BE2C (cell line): Measurements from ENCODE around the gene LRCH2.

Experiments used
- DNase-seq: peaks from one replicate; pipeline ENCODE4 v3.0.0-alpha.2; 2020
- H3K27me3 ChIP-seq: fragments of 250-450 bp; sonication (Bioruptor Pico); 2 replicates; pipeline ENCODE4 v1.5.1; 2020; ENCODE audit warnings: mild to moderate bottlenecking
- H3K36me3 ChIP-seq: fragments of 250-450 bp; sonication (Bioruptor Pico); 2 replicates; pipeline ENCODE4 v1.5.1; 2020; ENCODE audit warnings: mild to moderate bottlenecking
- H3K4me1 ChIP-seq: fragments of 250-450 bp; sonication (Bioruptor Pico); 2 replicates; pipeline ENCODE4 v1.5.1; 2020
- H3K4me3 ChIP-seq: 2 replicates; pipeline ENCODE4 v1.5.1; 2011; ENCODE audit warnings: low read depth, low read length
- H3K9me3 ChIP-seq: fragments of 250-450 bp; sonication (Bioruptor Pico); 2 replicates; pipeline ENCODE4 v1.5.1; 2020
- TF ChIP-seq, protein P1 (sequence below): IDR thresholded peaks from 2 replicates; pipeline ENCODE4 v1.5.1; 2012; ENCODE audit warnings: mild to moderate bottlenecking, low read depth, low read length

Gene LRCH2

DNA sequence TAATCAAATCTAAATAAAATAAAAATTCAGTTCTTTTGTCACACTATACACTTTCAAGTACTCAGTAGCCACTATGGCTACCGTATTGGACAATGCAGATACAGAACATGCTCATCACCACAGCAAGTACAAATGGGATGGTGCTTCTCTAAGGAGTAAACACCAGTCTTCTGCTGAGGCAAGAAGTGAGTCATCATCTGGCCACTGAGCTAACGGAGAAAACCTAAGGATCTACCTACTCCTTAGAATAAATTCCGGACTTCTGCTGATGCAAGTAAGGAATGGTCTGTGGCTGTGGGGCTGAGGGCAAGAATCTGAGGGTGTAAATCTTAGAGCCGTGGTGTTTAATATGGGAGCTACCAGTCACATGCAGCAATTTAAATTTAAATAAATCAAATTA is 56.0 kb downstream of the LRCH2 start:
- Histone ChIP-seq H3K36me3 (no peaks in the 10 kb centered on the region), H3K4me1 (no peaks in the 10 kb centered on the region), H3K27me3 (no peaks in the 10 kb centered on the region), H3K9me3 (no peaks in the 10 kb centered on the region), H3K4me3 (no peak overlapping the region)
- no peak for DNase-seq
- TF ChIP-seq, protein P1, sequence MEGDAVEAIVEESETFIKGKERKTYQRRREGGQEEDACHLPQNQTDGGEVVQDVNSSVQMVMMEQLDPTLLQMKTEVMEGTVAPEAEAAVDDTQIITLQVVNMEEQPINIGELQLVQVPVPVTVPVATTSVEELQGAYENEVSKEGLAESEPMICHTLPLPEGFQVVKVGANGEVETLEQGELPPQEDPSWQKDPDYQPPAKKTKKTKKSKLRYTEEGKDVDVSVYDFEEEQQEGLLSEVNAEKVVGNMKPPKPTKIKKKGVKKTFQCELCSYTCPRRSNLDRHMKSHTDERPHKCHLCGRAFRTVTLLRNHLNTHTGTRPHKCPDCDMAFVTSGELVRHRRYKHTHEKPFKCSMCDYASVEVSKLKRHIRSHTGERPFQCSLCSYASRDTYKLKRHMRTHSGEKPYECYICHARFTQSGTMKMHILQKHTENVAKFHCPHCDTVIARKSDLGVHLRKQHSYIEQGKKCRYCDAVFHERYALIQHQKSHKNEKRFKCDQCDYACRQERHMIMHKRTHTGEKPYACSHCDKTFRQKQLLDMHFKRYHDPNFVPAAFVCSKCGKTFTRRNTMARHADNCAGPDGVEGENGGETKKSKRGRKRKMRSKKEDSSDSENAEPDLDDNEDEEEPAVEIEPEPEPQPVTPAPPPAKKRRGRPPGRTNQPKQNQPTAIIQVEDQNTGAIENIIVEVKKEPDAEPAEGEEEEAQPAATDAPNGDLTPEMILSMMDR, result no peak

DNA sequence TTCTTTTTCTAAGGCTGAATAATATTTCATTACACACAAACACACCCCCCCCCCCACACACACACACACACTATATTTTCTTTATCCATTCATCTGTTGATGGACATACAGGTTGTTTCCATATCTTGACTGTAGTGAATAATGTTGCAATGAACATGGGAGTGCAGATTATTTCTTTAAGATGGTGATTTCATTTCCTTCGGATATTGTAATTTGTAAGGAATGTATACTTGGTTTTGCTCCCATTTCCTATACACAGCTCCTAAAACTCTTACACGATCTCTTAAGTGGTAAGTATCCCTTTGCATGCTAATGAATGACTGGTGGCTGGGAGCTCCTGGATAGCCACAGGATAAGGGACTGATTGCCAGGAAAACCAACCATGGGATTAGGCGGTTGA is 59.3 kb downstream of the LRCH2 start:
- H3K4me3 ChIP-seq, result no peak overlapping the region
- H3K27me3 ChIP-seq, result no peaks in the 10 kb centered on the region
- no peaks in the 10 kb centered on the region for H3K9me3 ChIP-seq
- H3K4me1 ChIP-seq, result no peaks in the 10 kb centered on the region
- TF ChIP-seq, protein P1, result no peak
- DNase-seq, result no peak
- no peaks in the 10 kb centered on the region for H3K36me3 ChIP-seq

DNA sequence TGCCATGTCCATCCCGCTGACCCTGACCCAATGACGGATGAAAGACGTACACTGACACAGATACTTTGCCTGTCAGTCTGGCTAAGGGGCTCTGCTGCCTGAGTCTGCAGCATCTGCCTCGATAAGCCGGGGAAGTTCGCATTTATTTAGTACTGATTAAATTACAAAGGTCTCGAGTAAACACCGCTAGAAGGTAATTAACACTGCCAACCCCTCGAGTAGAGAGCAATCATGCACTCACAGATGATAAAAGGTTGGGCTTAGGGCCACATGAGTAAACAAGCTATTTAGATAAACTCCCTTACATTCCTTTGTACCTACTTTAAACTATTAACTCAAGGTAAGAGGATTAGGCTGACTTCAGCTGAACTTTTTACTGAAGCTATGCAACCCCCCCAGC is 60.7 kb downstream of the LRCH2 start:
- no peaks in the 10 kb centered on the region for H3K27me3 ChIP-seq
- TF ChIP-seq, protein P1, result no peak
- H3K9me3 ChIP-seq, result no peaks in the 10 kb centered on the region
- no peaks in the 10 kb centered on the region for H3K36me3 ChIP-seq
- no peak for DNase-seq
- no peak overlapping the region for H3K4me3 ChIP-seq
- H3K4me1 ChIP-seq, result no peaks in the 10 kb centered on the region

DNA sequence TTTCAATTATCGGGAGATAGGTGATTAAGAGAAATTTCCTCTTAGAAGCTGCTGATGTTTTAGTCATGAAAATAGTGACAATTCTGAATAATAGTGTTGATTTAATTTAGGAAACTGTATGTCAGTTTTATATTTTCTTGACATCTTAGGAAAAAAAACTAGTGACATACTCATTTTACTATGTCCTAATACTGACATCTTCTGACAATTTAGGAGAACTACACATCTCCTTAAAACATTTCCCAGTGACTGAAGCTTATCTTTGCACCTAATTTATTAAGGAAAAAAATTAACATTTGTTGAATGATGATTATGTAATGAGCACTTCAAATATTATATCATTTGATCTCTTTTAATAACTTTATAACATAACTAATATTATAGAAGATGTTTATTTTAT is 86.7 kb downstream of the LRCH2 start:
- H3K4me1 ChIP-seq, result no peaks in the 10 kb centered on the region
- no peaks in the 10 kb centered on the region for H3K27me3 ChIP-seq
- H3K36me3 ChIP-seq, result no peaks in the 10 kb centered on the region
- no peaks in the 10 kb centered on the region for H3K9me3 ChIP-seq
- DNase-seq, result no peak
- TF ChIP-seq, protein P1, result peak; percentile 38; the same call in 1 of the 2 replicates
- H3K4me3 ChIP-seq, result no peak overlapping the region

DNA sequence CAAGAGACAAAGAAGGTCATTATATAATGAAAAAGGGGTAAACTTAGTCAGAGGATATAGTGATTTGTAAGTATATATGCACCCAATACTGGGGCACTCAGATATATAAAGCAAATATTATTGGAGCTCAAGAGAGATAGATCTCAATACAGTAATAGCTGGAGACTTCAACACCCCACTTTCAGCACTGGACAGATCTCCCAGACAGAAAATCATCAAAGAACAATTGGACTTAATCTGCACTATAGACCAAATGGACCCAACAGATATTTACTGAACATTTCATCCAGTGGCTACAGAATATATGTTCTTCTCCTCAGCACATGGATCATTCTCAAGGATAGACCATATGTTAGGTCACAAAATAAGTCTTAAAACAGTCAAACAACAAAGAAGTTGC is 91.8 kb downstream of the LRCH2 start:
- no peaks in the 10 kb centered on the region for H3K9me3 ChIP-seq
- TF ChIP-seq, protein P1, result no peak
- no peaks in the 10 kb centered on the region for H3K27me3 ChIP-seq
- H3K4me1 ChIP-seq, result no peaks in the 10 kb centered on the region
- no peak overlapping the region for H3K4me3 ChIP-seq
- H3K36me3 ChIP-seq, result no peaks in the 10 kb centered on the region
- DNase-seq, result no peak

DNA sequence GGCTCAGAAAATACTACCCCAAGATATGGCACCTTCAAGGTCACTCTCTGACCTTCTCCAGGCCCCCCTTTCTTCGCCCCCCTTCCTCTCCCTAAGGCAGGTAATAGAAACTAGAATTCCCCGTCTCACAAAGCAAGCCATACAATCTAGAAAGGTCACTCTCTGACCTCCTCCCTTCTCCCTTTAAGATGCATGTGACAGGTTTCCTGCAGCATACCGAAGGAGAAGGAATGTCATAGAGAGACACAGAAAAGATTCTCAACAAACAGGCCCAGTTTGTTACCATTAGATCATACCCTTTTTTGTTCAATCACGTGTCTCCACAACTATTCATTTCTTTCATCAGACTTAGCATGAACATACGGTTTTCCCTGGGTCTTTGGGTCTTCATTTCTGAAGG is 95.9 kb downstream of the LRCH2 start:
- no peaks in the 10 kb centered on the region for H3K4me1 ChIP-seq
- DNase-seq, result no peak
- H3K9me3 ChIP-seq, result no peaks in the 10 kb centered on the region
- H3K36me3 ChIP-seq, result no peaks in the 10 kb centered on the region
- H3K4me3 ChIP-seq, result no peak overlapping the region
- H3K27me3 ChIP-seq, result no peaks in the 10 kb centered on the region
- TF ChIP-seq, protein P1, result no peak
